ENCODE data around the gene PYDC2.
A peak's percentile ranks its signal among the peaks of the same experiment; 100 is the strongest.
"Not testable (repeated sequence)": the region's sequence is repeated elsewhere in the genome, so short reads cannot be mapped to it uniquely, and the experiment has no call there.

PYDC2 gene

DNA sequence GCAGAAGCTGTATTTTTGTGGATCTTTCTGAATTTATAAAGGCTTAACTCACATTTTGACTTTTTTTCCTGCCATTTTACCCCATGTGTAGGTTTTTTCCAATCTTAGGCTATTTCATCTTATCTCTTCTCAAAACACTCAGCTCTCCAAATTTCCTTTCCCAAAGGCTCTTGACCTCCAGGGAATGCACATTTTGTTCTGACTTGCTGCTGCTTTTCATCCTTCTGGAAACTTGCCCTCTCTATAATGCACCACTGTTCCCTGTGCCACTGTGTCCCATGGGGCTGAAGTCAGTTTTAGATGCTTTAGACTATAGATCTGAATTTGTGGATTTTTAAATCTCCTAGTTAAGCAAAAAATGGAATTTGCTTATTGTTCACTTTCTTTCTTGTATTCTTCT is 9.1 kb downstream of the PYDC2 start:
- DNase-seq (ENCODE audit: low read depth, low spot score), result no peak

DNA sequence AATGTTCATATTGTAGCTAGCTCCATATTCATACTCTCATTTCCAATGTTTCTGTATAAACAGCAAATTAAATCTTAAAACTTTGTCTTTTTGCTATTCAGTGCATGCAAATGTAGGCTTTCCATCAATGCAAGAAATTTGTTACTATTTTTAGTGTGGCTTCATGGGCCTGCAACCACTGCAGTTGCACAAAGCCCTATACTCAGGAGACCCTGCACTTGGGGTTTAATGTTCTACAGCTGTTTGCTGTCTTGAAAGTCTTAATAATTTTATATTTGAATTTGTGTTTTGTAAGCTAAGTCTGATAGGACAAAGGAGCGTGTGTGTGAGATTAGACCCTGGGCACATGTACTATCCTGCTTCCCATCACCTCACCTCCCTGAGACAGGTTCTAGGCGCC is 9.6 kb downstream of the PYDC2 start:
- DNase-seq (ENCODE audit: low read depth, low spot score), result no peak

DNA sequence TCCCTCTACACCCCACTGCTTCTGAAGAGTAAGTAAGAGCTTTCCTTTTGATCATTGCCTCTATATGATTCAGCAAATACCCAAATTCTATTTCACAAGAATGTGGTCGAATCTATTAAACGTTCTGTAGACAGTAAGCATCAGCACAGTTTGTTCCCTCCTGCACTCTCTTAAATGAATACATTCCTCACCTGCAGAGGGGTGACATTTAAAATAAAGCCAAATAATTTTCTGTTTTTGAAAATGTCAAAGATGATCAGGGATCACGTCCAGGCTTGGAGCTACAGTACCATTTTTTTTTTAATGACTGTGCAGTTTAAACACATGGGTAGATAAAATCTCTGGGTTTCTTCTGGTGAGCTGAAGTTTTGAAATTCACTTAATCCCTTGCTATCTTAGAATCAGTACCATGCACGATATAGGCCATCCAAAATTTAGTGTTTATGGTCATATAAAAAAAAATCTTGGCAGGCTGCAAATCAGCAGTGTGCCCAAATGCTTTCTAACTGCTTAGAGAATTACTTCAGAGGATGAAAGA is 12.8 kb downstream of the PYDC2 start:
- DNase-seq (ENCODE audit: low read depth, low spot score), result no peak

DNA sequence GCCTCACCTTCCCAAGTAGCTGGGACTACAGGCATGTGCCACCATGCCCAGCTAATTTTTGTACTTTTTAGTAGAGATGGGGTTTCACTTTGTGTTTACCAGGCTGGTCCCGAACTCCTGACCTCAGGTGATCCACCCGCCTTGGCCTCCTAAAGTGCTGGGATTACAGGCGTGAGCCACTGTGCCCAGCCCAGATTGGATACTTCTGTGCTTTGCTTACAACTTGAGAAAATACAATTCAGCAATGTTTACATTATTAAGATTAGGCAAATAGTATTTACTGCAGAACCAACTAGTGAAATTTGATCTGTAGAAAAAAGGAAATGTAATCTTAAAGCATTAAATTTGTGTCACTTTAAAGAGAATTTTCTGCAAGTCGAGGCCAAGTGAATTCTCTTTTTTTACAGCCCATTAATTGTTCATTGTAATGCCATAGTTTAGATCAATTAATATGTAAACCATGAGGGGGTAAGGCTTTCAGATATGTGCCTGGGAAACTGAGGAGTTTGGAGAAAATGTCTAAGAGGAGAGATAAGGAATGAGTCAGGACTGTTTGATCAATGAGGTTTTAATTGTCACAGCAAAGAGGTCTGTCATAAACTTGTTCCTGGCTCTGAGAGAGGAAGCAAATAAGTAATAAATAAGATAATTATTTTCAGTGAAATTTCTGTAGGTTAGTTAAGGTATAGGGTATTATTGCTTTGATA is 15.3 kb downstream of the PYDC2 start:
- no peak for DNase-seq (ENCODE audit: low read depth, low spot score)

DNA sequence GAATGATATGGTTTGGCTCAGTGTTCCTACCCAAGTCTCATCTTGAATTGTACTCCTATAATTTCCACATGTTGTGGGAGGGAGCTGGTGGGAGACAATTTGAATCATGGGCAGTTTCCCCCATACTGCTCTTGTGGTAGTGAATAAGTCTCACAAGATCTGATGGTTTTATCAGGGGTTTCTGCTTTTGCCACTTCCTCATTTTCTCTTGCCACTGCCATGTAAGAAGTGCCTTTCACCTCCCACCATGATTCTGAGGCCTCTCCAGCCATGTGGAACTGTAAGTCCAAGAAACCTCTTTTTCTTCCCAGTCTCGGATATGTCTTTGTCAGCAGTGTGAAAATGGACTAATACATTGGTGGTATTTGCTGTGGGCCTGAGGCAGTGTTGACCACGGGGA is 23.0 kb downstream of the PYDC2 start:
- not testable (repeated sequence) for DNase-seq (ENCODE audit: low read depth, low spot score)

DNA sequence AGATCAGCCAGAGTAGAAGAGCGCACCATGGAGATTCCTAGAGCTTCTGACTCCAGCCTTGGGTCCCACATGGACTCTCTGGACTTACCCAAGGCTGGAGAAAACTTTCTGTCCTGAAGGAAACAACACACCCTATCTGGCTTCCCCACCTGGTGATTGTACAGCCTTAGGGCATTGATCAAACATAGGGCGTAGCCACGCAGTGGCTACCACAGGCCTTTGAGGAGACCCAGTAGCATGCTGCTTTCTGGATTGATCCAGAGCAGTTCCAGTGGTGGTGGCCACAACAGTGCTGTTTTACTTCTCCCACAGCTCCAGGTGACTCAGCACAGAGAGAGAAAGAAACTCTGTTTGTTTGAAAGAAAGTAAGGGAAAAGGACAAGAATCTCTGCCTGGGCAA is 23.5 kb downstream of the PYDC2 start:
- peak; percentile 17 for DNase-seq (ENCODE audit: low read depth, low spot score)

DNA sequence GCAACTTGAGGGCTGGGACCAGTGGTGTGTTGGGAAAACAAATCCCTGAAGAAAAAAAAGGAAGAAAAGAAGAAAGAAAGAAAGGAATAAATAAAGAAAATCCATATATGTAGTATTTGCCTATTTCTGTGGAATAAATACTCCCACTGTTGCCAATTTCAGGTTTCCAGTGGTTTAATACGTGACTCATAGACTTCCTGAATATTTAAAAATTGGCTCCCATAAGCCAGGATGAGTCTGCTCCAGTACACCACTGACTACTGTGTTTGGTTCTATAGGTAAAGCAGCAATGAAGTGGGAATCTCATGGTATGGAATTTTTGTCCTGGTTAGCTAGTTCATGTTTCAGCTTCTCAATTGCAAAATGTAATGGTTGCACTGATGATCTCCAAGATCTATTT is 31.6 kb downstream of the PYDC2 start:
- DNase-seq (ENCODE audit: low read depth, low spot score), result no peak

DNA sequence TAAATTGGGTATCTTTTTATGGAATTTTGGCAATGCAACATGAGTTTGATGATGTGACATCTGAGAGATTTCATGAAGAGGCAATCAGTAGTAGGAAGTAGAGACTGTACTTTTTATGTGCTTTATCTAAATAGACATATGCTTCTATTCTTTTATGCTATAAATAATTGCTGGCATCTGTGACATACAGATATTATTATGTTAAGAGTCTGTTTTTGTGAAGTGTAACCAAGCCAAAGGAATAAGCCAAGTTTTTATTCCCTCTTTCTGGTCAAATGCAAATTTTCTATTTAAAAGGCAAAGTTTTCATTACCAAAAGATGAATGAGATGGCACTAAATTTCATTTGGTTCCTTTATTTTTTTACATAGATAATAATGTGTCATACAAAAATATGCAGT is 32.4 kb downstream of the PYDC2 start:
- DNase-seq (ENCODE audit: low read depth, low spot score), result no peak

DNA sequence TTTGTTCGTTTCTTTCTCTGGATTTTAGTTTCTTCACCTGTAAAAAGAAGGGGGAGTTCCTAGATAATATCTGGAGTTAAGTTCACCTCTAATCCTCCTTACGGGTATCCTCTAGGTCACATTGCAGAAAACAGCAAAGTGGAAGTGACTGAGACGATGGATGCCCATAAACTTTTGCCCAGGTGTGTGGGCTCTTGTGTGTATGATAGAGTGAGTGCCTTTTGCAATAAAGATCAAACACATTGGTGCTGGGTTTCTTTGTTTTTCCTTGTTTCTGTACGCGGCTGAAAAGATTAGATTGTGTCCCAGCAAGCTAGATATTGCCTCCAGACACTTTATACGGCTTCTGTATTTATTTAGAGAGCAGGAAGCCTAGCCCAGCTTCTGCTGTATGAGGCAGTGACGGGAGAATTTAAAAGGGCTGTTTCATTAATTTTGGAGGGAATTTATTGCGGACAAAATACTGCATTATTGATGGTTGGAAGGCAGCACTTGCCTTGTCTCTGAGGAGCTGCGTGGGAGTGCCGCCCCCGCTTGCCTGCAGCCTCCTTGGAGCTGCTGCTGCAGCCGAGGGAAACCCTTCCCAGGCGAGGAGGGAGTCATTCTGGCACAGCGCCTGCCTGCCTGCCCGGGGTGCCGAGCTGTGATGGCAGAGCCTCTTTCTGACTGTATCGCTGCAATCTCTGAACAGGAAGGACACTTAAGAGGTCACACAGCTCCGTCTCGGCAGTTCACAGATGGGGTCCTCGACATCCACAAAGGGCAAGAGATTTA is 38.5 kb downstream of the PYDC2 start:
- DNase-seq (ENCODE audit: low read depth, low spot score), result no peak

DNA sequence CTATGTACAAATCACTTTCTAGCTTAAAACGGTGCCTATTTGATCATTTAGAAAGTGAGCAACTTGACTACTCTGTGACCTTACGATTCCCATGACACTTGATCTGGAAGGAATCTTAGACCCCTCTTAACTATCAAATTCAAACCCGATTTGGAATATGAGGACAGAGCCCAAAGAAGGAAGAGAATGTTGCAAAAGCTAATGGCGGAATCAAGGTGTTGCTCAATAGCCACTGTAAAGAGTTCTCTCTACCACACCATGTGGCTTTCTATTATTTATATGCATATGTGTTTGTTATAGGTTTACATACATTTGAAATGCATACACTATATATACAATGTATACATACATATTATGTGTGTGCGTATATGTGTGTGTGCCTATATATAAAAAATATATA is 39.9 kb downstream of the PYDC2 start:
- no peak for DNase-seq (ENCODE audit: low read depth, low spot score)

DNA sequence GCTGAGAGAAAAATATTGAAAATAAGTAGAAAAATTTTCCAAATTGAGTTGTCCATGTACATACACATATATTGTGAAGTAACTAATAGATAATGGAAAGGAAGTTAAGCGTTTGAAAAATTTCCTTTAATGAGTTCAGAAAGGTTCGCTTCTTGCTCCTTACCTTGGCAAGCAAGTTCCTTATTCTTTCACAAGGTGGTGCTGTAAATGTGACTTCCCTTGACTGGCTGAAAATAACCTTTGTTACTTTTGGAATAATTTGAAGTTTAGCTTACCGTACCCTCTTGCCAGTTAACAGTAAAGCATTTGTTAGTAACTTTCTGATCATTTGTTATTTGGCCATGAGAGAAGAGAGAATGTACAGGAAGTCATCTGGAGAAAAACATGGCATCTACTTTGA is 41.6 kb downstream of the PYDC2 start:
- no peak for DNase-seq (ENCODE audit: low read depth, low spot score)

DNA sequence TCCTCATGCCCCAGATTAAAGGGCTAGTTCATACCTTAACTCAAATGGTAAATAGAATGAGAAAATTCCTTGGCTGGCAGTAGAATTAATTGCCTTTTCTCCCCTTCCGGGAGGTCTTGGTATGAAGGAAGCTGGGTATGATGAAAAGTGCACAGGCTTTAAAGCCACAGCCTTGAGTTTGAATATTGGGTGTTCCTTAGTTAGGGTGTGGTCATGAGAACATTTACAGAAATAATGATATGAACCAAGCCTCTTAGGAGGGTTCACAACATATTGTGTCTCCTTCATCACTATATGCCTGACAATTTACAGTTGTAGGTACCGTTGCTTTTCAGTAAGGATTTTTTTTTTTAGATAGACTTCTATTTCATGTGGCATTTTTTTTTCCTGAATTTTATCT is 48.1 kb downstream of the PYDC2 start:
- DNase-seq (ENCODE audit: low read depth, low spot score), result no peak
